ENCODE measurements around the gene METTL16. TPM values are rescaled to one million over a fixed set of nuclear protein-coding genes. Genes with fewer than 3 reads are reported as not detected.
"Not testable (repeated sequence)": the region's sequence is repeated elsewhere in the genome, so short reads cannot be mapped to it uniquely, and the experiment has no call there.

METTL16 gene
- polyA plus RNA-seq, 1 of the 3 experiments (the other 2 are of a cell fraction) = 8.1 TPM

DNA sequence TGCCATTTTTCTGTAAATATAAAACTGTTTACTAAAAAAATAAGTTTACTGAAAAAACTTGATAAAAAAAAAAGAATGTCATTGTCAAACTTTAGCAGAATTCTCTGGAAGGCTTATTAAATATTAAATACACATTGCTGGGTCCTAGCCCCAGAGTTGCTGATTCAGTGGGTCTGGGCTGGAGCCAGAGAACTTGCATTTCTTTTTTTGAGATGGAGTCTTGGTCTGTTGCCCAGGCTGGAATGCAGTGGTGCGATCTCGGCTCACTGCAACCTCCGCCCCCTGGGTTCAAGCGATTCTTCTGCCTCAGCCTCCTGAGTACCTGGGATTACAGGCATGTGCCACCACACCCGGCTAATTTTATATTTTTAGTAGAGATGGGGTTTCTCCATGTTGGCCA is 25.9 kb upstream of the METTL16 start:
- H3F3A ChIP-seq (replicated peaks; ENCODE audit: insufficient read depth); H4K20me1 ChIP-seq (ENCODE audit: insufficient read depth); H3K9me2 ChIP-seq; CTCF ChIA-PET; H3K27me3 ChIP-seq (ENCODE audit: insufficient read depth); H2AFZ ChIP-seq (ENCODE audit: low read depth); POLR2A ChIA-PET; H3K36me3 ChIP-seq (replicated peaks in 1 of 2; ENCODE audit: control insufficient read depth in 1 of 2, insufficient read depth in 2 of 2, low read length in 1 of 2); DNase-seq; H3K4me2 ChIP-seq; H3K9me3 ChIP-seq; H3K79me2 ChIP-seq (ENCODE audit: insufficient read depth); H3K27ac ChIP-seq (ENCODE audit: low read depth in 2 of 2, low read length in 1 of 2); H3K9ac ChIP-seq; H3K4me1 ChIP-seq (ENCODE audit: control insufficient read depth in 1 of 2, insufficient read depth in 2 of 2, low read depth in 1 of 2, low read length in 1 of 2); H3K4me3 ChIP-seq (ENCODE audit: low read depth in 2 of 2, low read length in 1 of 2): not testable (repeated sequence)
- WGBS (ENCODE audit: low lambda C conversion rate) = 81% methylated on average over 5 of the region's 5 CpGs

- Histone ChIP-seq H3K79me2 (ENCODE audit: insufficient read depth) (no peaks in the 10 kb centered on the region), H3K9me2 (no peaks in the 10 kb centered on the region), H3K9me3 (no peaks in the 10 kb centered on the region), H3K4me2 (no peak overlapping the region), H4K20me1 (ENCODE audit: insufficient read depth) (no peaks in the 10 kb centered on the region), H2AFZ (ENCODE audit: low read depth) (no peak overlapping the region), H3K4me1 (ENCODE audit: control insufficient read depth in 1 of 2, insufficient read depth in 2 of 2, low read depth in 1 of 2, low read length in 1 of 2) (no peaks in the 10 kb centered on the region), H3K36me3 (replicated peaks in 1 of 2; ENCODE audit: control insufficient read depth in 1 of 2, insufficient read depth in 2 of 2, low read length in 1 of 2) (no peaks in the 10 kb centered on the region), H3F3A (replicated peaks; ENCODE audit: insufficient read depth) (no peaks in the 10 kb centered on the region), H3K27me3 (ENCODE audit: insufficient read depth) (no peaks in the 10 kb centered on the region), H3K9ac (no peak overlapping the region), H3K4me3 (ENCODE audit: low read depth in 2 of 2, low read length in 1 of 2) (no peak overlapping the region), H3K27ac (ENCODE audit: low read depth in 2 of 2, low read length in 1 of 2) (no peak overlapping the region)
- WGBS (ENCODE audit: low lambda C conversion rate) = 93% methylated on average over 24 of the region's 37 CpGs
- CTCF ChIA-PET = no interaction called here
- no peak for DNase-seq
- POLR2A ChIA-PET = no interaction called here
- TF ChIP-seq, protein P1, sequence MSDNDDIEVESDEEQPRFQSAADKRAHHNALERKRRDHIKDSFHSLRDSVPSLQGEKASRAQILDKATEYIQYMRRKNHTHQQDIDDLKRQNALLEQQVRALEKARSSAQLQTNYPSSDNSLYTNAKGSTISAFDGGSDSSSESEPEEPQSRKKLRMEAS (IDR thresholded peaks at IDR 0.05; ENCODE audit: low read depth) = no peak
- no peak for TF ChIP-seq TAF1 (IDR thresholded peaks at IDR 0.05; ENCODE audit: borderline replicate concordance, low read depth, low read length)
- TF ChIP-seq CTCF (IDR thresholded peaks at IDR 0.05) = no peak
- TF ChIP-seq TEAD4 (IDR thresholded peaks at IDR 0.05; ENCODE audit: borderline replicate concordance, insufficient read depth) = no peak
- no peak for TF ChIP-seq EZH2phosphoT487 (IDR thresholded peaks at IDR 0.05; ENCODE audit: borderline replicate concordance, low read depth)
- TF ChIP-seq IRF3 (IDR thresholded peaks at IDR 0.05; ENCODE audit: low read depth, low read length) = no peak
- TF ChIP-seq REST (IDR thresholded peaks at IDR 0.05; ENCODE audit: low read depth, low read length) = no peak
- TF ChIP-seq ELF1 (IDR thresholded peaks at IDR 0.05) = no peak
- no peak for TF ChIP-seq NFIC (IDR thresholded peaks at IDR 0.05; ENCODE audit: borderline replicate concordance)
- no peak for TF ChIP-seq MEF2A (IDR thresholded peaks at IDR 0.05; ENCODE audit: borderline replicate concordance, low read depth)
- TF ChIP-seq TCF12 (IDR thresholded peaks at IDR 0.05) = no peak
- no peak for TF ChIP-seq POLR2AphosphoS5 (IDR thresholded peaks at IDR 0.05; ENCODE audit: low read depth, low read length)
- no peak for TF ChIP-seq RCOR1 (IDR thresholded peaks at IDR 0.05; ENCODE audit: low read length)
- TF ChIP-seq MXI1 (IDR thresholded peaks at IDR 0.05; ENCODE audit: low read depth, low read length) = no peak
- no peak for TF ChIP-seq RFX5 (IDR thresholded peaks at IDR 0.05; ENCODE audit: low read length)
- TF ChIP-seq SIN3A (IDR thresholded peaks at IDR 0.05; ENCODE audit: borderline replicate concordance, low read depth, low read length) = no peak
- TF ChIP-seq SMC3 (IDR thresholded peaks at IDR 0.05; ENCODE audit: low read depth, low read length) = no peak
- TF ChIP-seq USF1 (IDR thresholded peaks at IDR 0.05; ENCODE audit: borderline replicate concordance, low read depth) = no peak
- no peak for TF ChIP-seq FOXM1 (IDR thresholded peaks at IDR 0.05; ENCODE audit: low read depth)
Measured at GRCh38 chr17:2532146-2532720, 20.5 kb upstream of the METTL16 start.

Data from SK-N-SH (cell line).